Activated B cell treated with CpG ODN at 0.5 μM for 24 hours (primary cell): Measurements from ENCODE around the gene CFAP61. TPM values are rescaled to one million over a fixed set of nuclear protein-coding genes. Genes with fewer than 3 reads are reported as not detected.

Experiments
- ATAC-seq: fragments of 200-7000 bp; cut with Tn5 transposase; one replicate; pipeline ENCODE4 v1.10.0; 2021; ENCODE audit warnings: low read depth, mild to moderate bottlenecking, moderate library complexity
- CTCF ChIA-PET: fragments of 350-600 bp; sonication (Branson Sonifier 250); formaldehyde crosslinking; loops from one replicate; lab custom pipeline; 2021; ENCODE audit warnings: antibody characterized with exemption; lab: Charles Lee
- POLR2A ChIA-PET: fragments of 350-600 bp; sonication (Branson Sonifier 250); formaldehyde crosslinking; loops from one replicate; lab custom pipeline; 2021; ENCODE audit warnings: antibody characterized with exemption; lab: Charles Lee
- DNase-seq: peaks from one replicate; pipeline ENCODE4 v3.0.0; 2022
- H3K27ac Mint-ChIP-seq: one replicate; pipeline ENCODE4 v1.8.0; 2020; ENCODE audit warnings: mixed read lengths
- H3K27me3 Mint-ChIP-seq: one replicate; pipeline ENCODE4 v1.8.0; 2021; ENCODE audit warnings: mixed read lengths
- H3K36me3 Mint-ChIP-seq: one replicate; pipeline ENCODE4 v1.8.0; 2021; ENCODE audit warnings: low read depth, mixed read lengths
- H3K4me1 Mint-ChIP-seq: one replicate; pipeline ENCODE4 v1.8.0; 2021; ENCODE audit warnings: mixed read lengths
- H3K4me3 Mint-ChIP-seq: one replicate; pipeline ENCODE4 v1.8.0; 2020; ENCODE audit warnings: mild to moderate bottlenecking, mixed read lengths
- H3K9me3 Mint-ChIP-seq: one replicate; pipeline ENCODE4 v1.8.0; 2020; ENCODE audit warnings: mixed read lengths
- intact Hi-C: fragments of 100-400 bp; cut with micrococcal nuclease; formaldehyde crosslinking; loops from one replicate; pipeline ENCODE4 v1.15.1; 2024
- total RNA-seq: library from RNA; stranded (reverse); gene quantifications from 2 replicates; pipeline ENCODE4 v1.2.3, GENCODE V29; 2022
- TF ChIP-seq, protein P1 (sequence below): fragments of 200-600 bp; IDR thresholded peaks from one replicate; pipeline ENCODE4 v1.8.0; 2022; ENCODE audit warnings: antibody characterized with exemption, mild to moderate bottlenecking

The CFAP61 gene
- total RNA-seq, 1 donor from 2014 or later, result not detected

GRCh38 chr20:20089018-20089417, 36.7 kb downstream of the CFAP61 start:
- DNase-seq, result no peak
- POLR2A ChIA-PET, result no interaction called here
- no peak for ATAC-seq
- TF ChIP-seq, protein P1, sequence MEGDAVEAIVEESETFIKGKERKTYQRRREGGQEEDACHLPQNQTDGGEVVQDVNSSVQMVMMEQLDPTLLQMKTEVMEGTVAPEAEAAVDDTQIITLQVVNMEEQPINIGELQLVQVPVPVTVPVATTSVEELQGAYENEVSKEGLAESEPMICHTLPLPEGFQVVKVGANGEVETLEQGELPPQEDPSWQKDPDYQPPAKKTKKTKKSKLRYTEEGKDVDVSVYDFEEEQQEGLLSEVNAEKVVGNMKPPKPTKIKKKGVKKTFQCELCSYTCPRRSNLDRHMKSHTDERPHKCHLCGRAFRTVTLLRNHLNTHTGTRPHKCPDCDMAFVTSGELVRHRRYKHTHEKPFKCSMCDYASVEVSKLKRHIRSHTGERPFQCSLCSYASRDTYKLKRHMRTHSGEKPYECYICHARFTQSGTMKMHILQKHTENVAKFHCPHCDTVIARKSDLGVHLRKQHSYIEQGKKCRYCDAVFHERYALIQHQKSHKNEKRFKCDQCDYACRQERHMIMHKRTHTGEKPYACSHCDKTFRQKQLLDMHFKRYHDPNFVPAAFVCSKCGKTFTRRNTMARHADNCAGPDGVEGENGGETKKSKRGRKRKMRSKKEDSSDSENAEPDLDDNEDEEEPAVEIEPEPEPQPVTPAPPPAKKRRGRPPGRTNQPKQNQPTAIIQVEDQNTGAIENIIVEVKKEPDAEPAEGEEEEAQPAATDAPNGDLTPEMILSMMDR, result no peak
- Mint-ChIP-seq H3K9me3 (no peaks in the 10 kb centered on the region), H3K27me3 (peaks cover 13% of the 10 kb centered on the region), H3K4me1 (peaks cover under 1% of the 10 kb centered on the region), H3K36me3 (no peaks in the 10 kb centered on the region), H3K4me3 (no peak overlapping the region), H3K27ac (no peak overlapping the region)
- CTCF ChIA-PET, result no interaction called here
- intact Hi-C loops, result no loop called here

DNA sequence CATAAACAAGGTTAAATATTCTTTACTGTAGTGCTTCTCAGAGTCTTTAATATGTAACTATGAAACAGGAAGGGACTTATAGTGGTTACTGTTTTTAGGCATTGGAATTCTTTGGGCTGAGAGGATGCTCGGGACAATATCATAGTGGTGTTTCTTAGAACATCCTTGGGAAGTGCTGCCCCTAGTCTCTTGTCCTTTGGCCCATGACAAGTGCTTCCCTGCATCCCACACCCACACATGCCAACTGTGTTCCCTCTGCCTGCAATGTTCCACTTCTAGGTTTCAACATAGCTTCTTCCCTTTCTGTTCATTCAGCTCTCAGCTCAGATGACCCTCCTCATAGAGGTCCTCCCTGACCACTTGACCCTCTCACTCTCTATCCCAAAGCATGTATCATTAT, 37.6 kb downstream of the CFAP61 start:
- no peaks in the 10 kb centered on the region for H3K4me1 Mint-ChIP-seq
- DNase-seq (no peak), ATAC-seq (no peak)
- intact Hi-C loops, result no loop called here
- TF ChIP-seq, protein P1, result no peak
- H3K36me3 Mint-ChIP-seq, result no peaks in the 10 kb centered on the region
- no peak overlapping the region for H3K27ac Mint-ChIP-seq
- ChIA-PET CTCF (no interaction called here), POLR2A (no interaction called here)
- H3K9me3 Mint-ChIP-seq, result no peaks in the 10 kb centered on the region
- no peak overlapping the region for H3K4me3 Mint-ChIP-seq
- H3K27me3 Mint-ChIP-seq, result peaks cover 8% of the 10 kb centered on the region

DNA sequence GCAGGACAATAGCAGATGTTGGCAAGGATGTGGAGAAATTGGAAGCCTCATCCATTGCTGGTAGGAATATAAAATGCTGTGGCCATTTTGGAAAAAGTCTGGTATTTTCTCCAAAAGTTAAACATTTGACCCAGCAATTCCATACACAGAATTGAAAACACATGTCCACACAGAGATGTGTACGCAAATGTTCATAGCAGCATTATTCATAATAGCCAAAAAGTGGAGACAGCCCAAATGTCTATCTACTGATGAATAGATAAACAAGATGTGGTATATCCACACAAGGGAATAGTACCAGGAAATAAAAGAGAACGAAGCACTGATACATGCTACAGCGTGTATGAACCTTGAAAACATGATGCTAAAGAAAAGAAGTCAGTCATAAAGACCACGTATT, 40.5 kb downstream of the CFAP61 start:
- TF ChIP-seq, protein P1, result no peak
- POLR2A ChIA-PET, result no interaction called here

DNA sequence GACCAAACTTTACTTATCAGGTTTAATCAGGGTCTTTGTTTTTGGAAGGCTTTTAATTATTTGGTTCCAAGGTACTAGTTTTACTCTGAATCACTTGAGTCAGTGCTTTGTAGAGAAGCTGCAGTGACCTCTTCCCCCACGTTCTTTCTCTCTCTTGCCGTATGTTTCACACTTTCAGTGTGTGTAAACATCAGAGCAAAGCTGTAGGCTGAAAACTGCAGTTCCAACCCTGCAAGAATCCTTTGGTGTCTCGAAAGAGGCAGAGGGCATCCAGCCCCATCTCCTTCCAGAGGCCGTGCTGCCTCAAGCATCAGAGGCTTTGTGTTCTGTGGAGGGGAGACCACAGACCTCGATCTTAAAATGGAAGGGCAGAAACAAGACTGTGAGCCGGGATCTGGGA, 42.1 kb downstream of the CFAP61 start:
- H3K27me3 Mint-ChIP-seq, result peaks cover 17% of the 10 kb centered on the region
- H3K4me3 Mint-ChIP-seq, result no peak overlapping the region
- H3K9me3 Mint-ChIP-seq, result no peaks in the 10 kb centered on the region
- DNase-seq (no peak), ATAC-seq (no peak)
- TF ChIP-seq, protein P1, result no peak
- POLR2A ChIA-PET, result no interaction called here
- CTCF ChIA-PET, result no interaction called here
- no peaks in the 10 kb centered on the region for H3K4me1 Mint-ChIP-seq
- intact Hi-C loops, result no loop called here
- H3K27ac Mint-ChIP-seq, result no peak overlapping the region
- no peaks in the 10 kb centered on the region for H3K36me3 Mint-ChIP-seq

More for the DNA sequence above, 40.5 kb downstream of the CFAP61 start:
- no peak overlapping the region for H3K4me3 Mint-ChIP-seq
- ATAC-seq (no peak), DNase-seq (no peak)
- H3K36me3 Mint-ChIP-seq, result no peaks in the 10 kb centered on the region
- H3K9me3 Mint-ChIP-seq, result no peaks in the 10 kb centered on the region
- intact Hi-C loops, result no loop called here
- CTCF ChIA-PET, result no interaction called here
- no peak overlapping the region for H3K27ac Mint-ChIP-seq
- peaks cover 14% of the 10 kb centered on the region for H3K27me3 Mint-ChIP-seq
- no peaks in the 10 kb centered on the region for H3K4me1 Mint-ChIP-seq

DNA sequence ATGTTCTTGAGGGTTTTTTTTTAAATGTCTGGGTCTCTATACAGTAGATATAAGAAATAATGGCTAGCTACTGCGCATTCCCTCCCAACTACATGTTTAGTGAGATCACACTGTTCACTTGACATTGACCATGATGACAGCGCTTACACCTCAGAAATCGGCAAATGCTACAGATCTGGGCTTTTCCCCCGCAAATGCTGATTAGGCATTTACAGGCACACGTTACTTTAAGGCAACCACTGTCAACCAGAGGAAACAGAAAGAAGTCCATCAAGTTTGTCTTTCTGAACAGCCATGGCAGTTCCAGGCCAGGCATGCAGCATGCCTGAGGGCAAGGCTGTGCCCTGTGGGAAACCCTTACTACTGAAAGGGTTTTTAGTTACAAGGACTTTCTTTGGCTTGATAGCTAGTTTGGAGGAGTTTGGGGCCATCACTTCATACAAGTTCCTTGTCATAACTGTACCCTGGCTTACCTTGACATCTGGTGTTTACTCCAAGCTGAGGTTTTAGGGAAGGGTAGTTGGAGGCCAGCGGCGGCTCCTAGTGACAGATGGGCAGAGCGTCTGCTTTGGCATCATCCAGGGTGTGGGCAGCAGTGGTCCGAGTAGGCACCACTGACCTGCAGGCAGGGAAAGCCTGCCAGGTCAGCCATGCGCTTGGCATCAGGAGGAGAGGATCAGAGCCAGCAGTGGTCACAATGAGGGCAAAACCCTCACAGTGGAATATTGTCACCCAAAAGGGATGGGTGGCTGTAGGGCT, 43.0 kb downstream of the CFAP61 start:
- TF ChIP-seq, protein P1, result no peak
- ATAC-seq, result no peak
- Mint-ChIP-seq H3K4me1 (no peaks in the 10 kb centered on the region), H3K27ac (no peak overlapping the region), H3K36me3 (no peaks in the 10 kb centered on the region), H3K9me3 (no peaks in the 10 kb centered on the region), H3K27me3 (peaks cover 19% of the 10 kb centered on the region), H3K4me3 (no peak overlapping the region)
- POLR2A ChIA-PET, result no interaction called here
- no peak for DNase-seq
- CTCF ChIA-PET, result no interaction called here
- intact Hi-C loops, result no loop called here
